ENCODE data around the gene TPD52L2. TPM values are rescaled to one million over a fixed set of nuclear protein-coding genes. Genes with fewer than 3 reads are reported as not detected.

The TPD52L2 gene
- polyA plus RNA-seq, 2 of the 4 experiments (the other 2 are of a cell fraction) = 86.3 to 99.0 TPM

DNA sequence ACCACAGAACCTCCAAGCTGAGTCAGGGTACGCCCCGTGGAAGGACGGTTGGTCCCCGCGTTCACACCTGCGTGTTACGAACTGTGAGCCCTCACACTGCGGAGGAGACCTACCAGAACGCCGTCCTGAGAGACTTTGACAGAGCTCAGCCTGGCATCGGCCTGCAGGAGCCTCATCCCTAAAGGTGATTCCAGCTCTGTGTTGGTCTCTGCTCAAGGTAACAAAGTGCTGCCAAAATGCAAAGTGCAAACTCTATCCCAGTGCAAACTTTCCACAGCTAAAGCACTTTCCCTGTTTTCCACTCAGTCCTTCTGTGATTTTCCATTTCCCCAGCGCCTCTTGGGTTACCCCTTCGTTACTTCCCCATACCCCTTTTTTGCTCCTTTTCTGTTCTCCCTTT lies 25.4 kb upstream of the TPD52L2 start:
- POLR2A ChIA-PET = no interaction called here
- WGBS (ENCODE audit: missing lambda C conversion rate) = 85% methylated on average over 13 of the region's 13 CpGs
- ATAC-seq (no peak), DNase-seq (ENCODE audit: low read depth in 1 of 2, low spot score in 1 of 2) (no peak), FAIRE-seq (no peak)
- Histone ChIP-seq H3K4me3 (no peak overlapping the region), H3K4me2 (no peak overlapping the region), H3K27ac (no peak overlapping the region), H3K4me1 (peaks cover 8% of the 10 kb centered on the region), H3K9me3 (no peaks in the 10 kb centered on the region)
- CTCF ChIA-PET = interaction anchor here (0.7 kb wide), 1 partner anchor 372 kb away, joined by 3 read pairs; no protein-coding TSS in a partner anchor
- TF ChIP-seq, protein P1, sequence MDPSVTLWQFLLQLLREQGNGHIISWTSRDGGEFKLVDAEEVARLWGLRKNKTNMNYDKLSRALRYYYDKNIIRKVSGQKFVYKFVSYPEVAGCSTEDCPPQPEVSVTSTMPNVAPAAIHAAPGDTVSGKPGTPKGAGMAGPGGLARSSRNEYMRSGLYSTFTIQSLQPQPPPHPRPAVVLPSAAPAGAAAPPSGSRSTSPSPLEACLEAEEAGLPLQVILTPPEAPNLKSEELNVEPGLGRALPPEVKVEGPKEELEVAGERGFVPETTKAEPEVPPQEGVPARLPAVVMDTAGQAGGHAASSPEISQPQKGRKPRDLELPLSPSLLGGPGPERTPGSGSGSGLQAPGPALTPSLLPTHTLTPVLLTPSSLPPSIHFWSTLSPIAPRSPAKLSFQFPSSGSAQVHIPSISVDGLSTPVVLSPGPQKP (IDR thresholded peaks at IDR 0.05; ENCODE audit: low read depth, low read length) = no peak
- TF ChIP-seq TFCP2L1 (CRISPR knock-in tag; IDR thresholded peaks at IDR 0.05) (no peak), POLR2A (IDR thresholded peaks at IDR 0.05; ENCODE audit: low read length) (no peak), RARB (CRISPR knock-in tag; IDR thresholded peaks at IDR 0.05) (no peak), EP300 (IDR thresholded peaks at IDR 0.05) (no peak), CHD2 (IDR thresholded peaks at IDR 0.05; ENCODE audit: low read length, partially characterized antibody) (no peak)

GRCh38 chr20:63840405-63840828 lies 24.7 kb upstream of the TPD52L2 start:
- CTCF ChIA-PET = interaction anchor here (0.7 to 1.2 kb wide), 3 partner anchors 21 to 372 kb away, joined by 3 read pairs; partner anchors contain the start of gene ABHD16B
- DNase-seq (ENCODE audit: low read depth in 1 of 2, low spot score in 1 of 2) (no peak), ATAC-seq (no peak), FAIRE-seq (no peak)
- POLR2A ChIA-PET = no interaction called here
- TF ChIP-seq HMGXB4 (CRISPR knock-in tag; IDR thresholded peaks at IDR 0.05; ENCODE audit: borderline replicate concordance) (no peak), RAD21 (conservative IDR thresholded peaks at IDR 0.05 in 1 of 2, IDR thresholded peaks at IDR 0.05 in 1 of 2) (no peak), HOXA7 (CRISPR knock-in tag; IDR thresholded peaks at IDR 0.05) (no peak), MAZ (IDR thresholded peaks at IDR 0.05; ENCODE audit: borderline replicate concordance, low read depth, low read length) (no peak), USF2 (IDR thresholded peaks at IDR 0.05) (no peak)
- Histone ChIP-seq H3K4me3 (no peak overlapping the region), H3K9me3 (no peaks in the 10 kb centered on the region), H3K27ac (no peak overlapping the region), H3K4me1 (peaks cover 2% of the 10 kb centered on the region; the same call in 2 of the 3 replicates), H3K4me2 (no peak overlapping the region)
- 65% methylated on average over 5 of the region's 11 CpGs for WGBS (ENCODE audit: missing lambda C conversion rate)

DNA sequence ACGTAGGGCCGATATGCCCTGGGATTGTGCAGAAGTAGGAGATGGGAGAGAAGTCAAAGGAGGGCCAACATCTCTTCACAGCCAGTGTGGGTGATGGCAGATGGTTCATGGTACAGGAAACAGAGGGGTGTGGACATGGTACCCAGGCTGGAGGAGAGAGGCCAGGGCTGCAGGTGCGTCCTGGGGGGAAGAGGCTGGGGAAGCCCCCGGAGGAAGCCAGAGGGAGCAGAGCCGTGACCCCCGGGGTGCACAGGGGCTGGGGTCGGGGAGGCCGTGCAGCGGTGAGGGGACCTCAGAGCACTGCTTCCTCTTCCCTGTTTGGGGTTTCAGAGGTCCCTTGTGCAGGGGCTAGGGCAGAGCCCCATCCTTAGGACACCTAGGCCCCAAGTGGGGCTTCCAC lies 22.8 kb upstream of the TPD52L2 start:
- ChIA-PET CTCF (interaction anchor here (1.1 kb wide), 1 partner anchor 37 kb away, joined by 7 read pairs; no protein-coding TSS in a partner anchor), POLR2A (no interaction called here)
- Histone ChIP-seq H3K4me2 (no peak overlapping the region), H3K9me3 (no peaks in the 10 kb centered on the region), H3K4me1 (peaks cover 15% of the 10 kb centered on the region), H3K4me3 (no peak overlapping the region), H3K27ac (no peak overlapping the region)
- ATAC-seq (no peak), DNase-seq (ENCODE audit: low read depth in 1 of 2, low spot score in 1 of 2) (no peak), FAIRE-seq (no peak)
- WGBS (ENCODE audit: missing lambda C conversion rate) = 83% methylated on average over 7 of the region's 9 CpGs
- no peak for TF ChIP-seq HMGXB4 (CRISPR knock-in tag; IDR thresholded peaks at IDR 0.05; ENCODE audit: borderline replicate concordance)
- TF ChIP-seq, protein P2, sequence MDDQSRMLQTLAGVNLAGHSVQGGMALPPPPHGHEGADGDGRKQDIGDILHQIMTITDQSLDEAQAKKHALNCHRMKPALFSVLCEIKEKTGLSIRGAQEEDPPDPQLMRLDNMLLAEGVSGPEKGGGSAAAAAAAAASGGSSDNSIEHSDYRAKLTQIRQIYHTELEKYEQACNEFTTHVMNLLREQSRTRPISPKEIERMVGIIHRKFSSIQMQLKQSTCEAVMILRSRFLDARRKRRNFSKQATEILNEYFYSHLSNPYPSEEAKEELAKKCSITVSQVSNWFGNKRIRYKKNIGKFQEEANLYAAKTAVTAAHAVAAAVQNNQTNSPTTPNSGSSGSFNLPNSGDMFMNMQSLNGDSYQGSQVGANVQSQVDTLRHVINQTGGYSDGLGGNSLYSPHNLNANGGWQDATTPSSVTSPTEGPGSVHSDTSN (IDR thresholded peaks at IDR 0.05) = no peak
- no peak for TF ChIP-seq CHD2 (IDR thresholded peaks at IDR 0.05; ENCODE audit: low read length, partially characterized antibody)
- no peak for TF ChIP-seq NR3C1 (IDR thresholded peaks at IDR 0.05)
- TF ChIP-seq ZNF302 (CRISPR knock-in tag; IDR thresholded peaks at IDR 0.05) = no peak
- TF ChIP-seq, protein P3, sequence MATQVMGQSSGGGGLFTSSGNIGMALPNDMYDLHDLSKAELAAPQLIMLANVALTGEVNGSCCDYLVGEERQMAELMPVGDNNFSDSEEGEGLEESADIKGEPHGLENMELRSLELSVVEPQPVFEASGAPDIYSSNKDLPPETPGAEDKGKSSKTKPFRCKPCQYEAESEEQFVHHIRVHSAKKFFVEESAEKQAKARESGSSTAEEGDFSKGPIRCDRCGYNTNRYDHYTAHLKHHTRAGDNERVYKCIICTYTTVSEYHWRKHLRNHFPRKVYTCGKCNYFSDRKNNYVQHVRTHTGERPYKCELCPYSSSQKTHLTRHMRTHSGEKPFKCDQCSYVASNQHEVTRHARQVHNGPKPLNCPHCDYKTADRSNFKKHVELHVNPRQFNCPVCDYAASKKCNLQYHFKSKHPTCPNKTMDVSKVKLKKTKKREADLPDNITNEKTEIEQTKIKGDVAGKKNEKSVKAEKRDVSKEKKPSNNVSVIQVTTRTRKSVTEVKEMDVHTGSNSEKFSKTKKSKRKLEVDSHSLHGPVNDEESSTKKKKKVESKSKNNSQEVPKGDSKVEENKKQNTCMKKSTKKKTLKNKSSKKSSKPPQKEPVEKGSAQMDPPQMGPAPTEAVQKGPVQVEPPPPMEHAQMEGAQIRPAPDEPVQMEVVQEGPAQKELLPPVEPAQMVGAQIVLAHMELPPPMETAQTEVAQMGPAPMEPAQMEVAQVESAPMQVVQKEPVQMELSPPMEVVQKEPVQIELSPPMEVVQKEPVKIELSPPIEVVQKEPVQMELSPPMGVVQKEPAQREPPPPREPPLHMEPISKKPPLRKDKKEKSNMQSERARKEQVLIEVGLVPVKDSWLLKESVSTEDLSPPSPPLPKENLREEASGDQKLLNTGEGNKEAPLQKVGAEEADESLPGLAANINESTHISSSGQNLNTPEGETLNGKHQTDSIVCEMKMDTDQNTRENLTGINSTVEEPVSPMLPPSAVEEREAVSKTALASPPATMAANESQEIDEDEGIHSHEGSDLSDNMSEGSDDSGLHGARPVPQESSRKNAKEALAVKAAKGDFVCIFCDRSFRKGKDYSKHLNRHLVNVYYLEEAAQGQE (IDR thresholded peaks at IDR 0.05) = no peak
- no peak for TF ChIP-seq CTCF (IDR thresholded peaks at IDR 0.05)
- no peak for TF ChIP-seq PHF8 (IDR thresholded peaks at IDR 0.05; ENCODE audit: borderline replicate concordance, low read depth)
- TF ChIP-seq CBX8 (IDR thresholded peaks at IDR 0.05) = no peak
- no peak for TF ChIP-seq TFCP2L1 (CRISPR knock-in tag; IDR thresholded peaks at IDR 0.05)

All from A549 (cell line).